ENCODE data around the gene DENND11. TPM values are rescaled to one million over a fixed set of nuclear protein-coding genes. Genes with fewer than 3 reads are reported as not detected.

DENND11 gene
- total RNA-seq, 1 donor from 2014 or later: 34.1 TPM

- intact Hi-C loops (cut with DNase I): no loop called here
- no peaks in the 10 kb centered on the region for H3K36me3 ChIP-seq
- H3K27me3 ChIP-seq (ENCODE audit: low read depth): no peaks in the 10 kb centered on the region
- H3K4me3 ChIP-seq: no peak overlapping the region
- DNase-seq: no peak
- TF ChIP-seq CTCF (IDR thresholded peaks at IDR 0.05): no peak
- no peak for ATAC-seq
- no peaks in the 10 kb centered on the region for H3K9me3 ChIP-seq
- H3K27ac ChIP-seq: no peak overlapping the region
- H3K4me1 ChIP-seq: no peaks in the 10 kb centered on the region
Measured at GRCh38 chr7:141713890-141714289, 11.9 kb upstream of the DENND11 start.

- intact Hi-C loops (cut with DNase I): no loop called here
- ATAC-seq (no peak), DNase-seq (no peak)
- Histone ChIP-seq H3K4me3 (no peak overlapping the region), H3K27me3 (ENCODE audit: low read depth) (no peaks in the 10 kb centered on the region), H3K9me3 (no peaks in the 10 kb centered on the region), H3K36me3 (no peaks in the 10 kb centered on the region), H3K4me1 (no peaks in the 10 kb centered on the region), H3K27ac (no peak overlapping the region)
- TF ChIP-seq CTCF (IDR thresholded peaks at IDR 0.05): no peak
Measured at GRCh38 chr7:141712603-141713255, 10.8 kb upstream of the DENND11 start.

- no peak for TF ChIP-seq CTCF (IDR thresholded peaks at IDR 0.05)
- no peaks in the 10 kb centered on the region for H3K36me3 ChIP-seq
- no peak for ATAC-seq
- H3K4me3 ChIP-seq: no peak overlapping the region
- no peaks in the 10 kb centered on the region for H3K4me1 ChIP-seq
- no peak overlapping the region for H3K27ac ChIP-seq
- intact Hi-C loops (cut with DNase I): no loop called here
- H3K27me3 ChIP-seq (ENCODE audit: low read depth): no peaks in the 10 kb centered on the region
- no peaks in the 10 kb centered on the region for H3K9me3 ChIP-seq
- no peak for DNase-seq
Measured at GRCh38 chr7:141710301-141710700, 8.3 kb upstream of the DENND11 start.

- Histone ChIP-seq H3K9me3 (no peaks in the 10 kb centered on the region), H3K36me3 (no peaks in the 10 kb centered on the region), H3K4me1 (no peaks in the 10 kb centered on the region), H3K27ac (no peak overlapping the region), H3K27me3 (ENCODE audit: low read depth) (no peaks in the 10 kb centered on the region), H3K4me3 (no peak overlapping the region)
- DNase-seq: no peak
- intact Hi-C loops (cut with DNase I): no loop called here
- no peak for ATAC-seq
- no peak for TF ChIP-seq CTCF (IDR thresholded peaks at IDR 0.05)
Measured at GRCh38 chr7:141709749-141710148, 7.8 kb upstream of the DENND11 start.

- H3K9me3 ChIP-seq: no peaks in the 10 kb centered on the region
- no peak overlapping the region for H3K4me3 ChIP-seq
- no peaks in the 10 kb centered on the region for H3K27me3 ChIP-seq (ENCODE audit: low read depth)
- intact Hi-C loops (cut with DNase I): no loop called here
- ATAC-seq (no peak), DNase-seq (no peak)
- no peaks in the 10 kb centered on the region for H3K4me1 ChIP-seq
- H3K36me3 ChIP-seq: no peaks in the 10 kb centered on the region
- no peak for TF ChIP-seq CTCF (IDR thresholded peaks at IDR 0.05)
- no peak overlapping the region for H3K27ac ChIP-seq
Measured at GRCh38 chr7:141709318-141709717, 7.4 kb upstream of the DENND11 start.
